GM13977 (cell line): ENCODE data around the gene ERC1.

Experiments used
- DNase-seq: peaks from one replicate; pipeline ENCODE4 v3.0.0; 2012; ENCODE audit warnings: low spot score
- CTCF ChIP-seq: IDR thresholded peaks from 2 replicates; pipeline ENCODE4 v1.5.1; 2012; ENCODE audit warnings: mild to moderate bottlenecking, control low read depth; ENCODE audit not compliant: insufficient read depth; ENCODE audit errors: extremely low read depth, missing control alignments
- in situ Hi-C: fragments of 300-500 bp; cut with MboI; formaldehyde crosslinking; loops from one replicate; pipeline ENCODE4 v1.12.0; 2022; ENCODE audit warnings: low sequenced_read_pairs, low pct_unique_long_range_greater_than_20kb, mixed read lengths, inconsistent platforms; ENCODE audit not compliant: unreplicated experiment

Gene ERC1

DNA sequence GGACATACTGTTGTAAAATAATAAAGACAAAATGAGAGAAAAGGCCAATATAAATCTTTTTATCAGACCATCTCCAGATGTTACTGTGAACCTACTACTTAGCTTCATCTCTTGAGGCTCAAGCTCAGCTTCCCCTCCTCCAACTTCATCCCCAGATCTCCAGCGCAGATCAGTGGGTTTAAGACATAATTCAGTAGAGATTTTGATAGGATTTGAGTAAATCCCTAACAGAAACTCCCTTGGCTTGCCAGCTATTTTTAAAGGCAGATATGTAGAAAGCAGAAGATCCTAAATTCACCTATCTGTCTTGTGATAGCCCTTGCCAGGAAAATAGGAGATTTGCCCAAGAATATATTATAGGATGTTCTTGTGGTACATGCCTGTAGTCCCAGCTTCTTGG lies 366.7 kb downstream of the ERC1 start:
- no peak for TF ChIP-seq CTCF
- DNase-seq, result no peak
- in situ Hi-C loops, result no loop called here

DNA sequence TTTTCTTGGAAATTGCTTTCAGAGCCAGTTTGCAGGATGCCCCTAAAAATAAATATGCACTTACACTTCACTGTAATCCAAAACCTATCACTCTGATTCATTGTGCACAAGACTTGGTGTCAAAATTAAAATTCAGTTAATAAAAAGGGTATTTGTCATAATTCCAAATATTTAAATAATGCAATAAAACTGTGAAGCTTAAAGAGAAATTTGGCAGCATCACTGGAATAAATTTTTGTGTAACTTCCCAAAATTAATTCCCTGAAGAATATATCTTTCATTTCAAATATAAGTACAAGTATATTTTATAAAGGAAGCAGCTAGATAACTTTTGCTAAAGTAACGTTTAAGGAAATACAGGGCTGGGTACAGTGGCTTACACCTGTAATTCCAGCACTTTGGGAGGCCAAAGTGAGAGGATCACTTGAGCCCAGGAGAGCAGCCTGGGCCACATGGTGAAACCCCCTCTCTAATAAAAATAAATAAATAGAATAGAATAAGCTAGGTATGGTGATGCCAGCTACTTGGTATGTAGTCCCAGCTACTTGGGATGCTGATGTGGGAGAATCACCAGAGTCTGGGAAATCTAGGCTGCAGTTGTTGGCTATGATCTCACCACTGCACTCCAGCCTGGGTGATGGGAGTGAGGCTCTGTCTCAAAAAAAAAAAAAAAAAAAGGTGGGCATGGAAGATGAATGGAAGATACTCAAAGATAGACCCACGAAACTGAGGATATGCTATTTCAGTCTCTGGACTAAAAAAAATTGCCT lies 369.6 kb downstream of the ERC1 start:
- DNase-seq, result no peak
- no peak for TF ChIP-seq CTCF
- in situ Hi-C loops, result no loop called here

GRCh38 chr12:1362143-1362662 lies 371.2 kb downstream of the ERC1 start:
- in situ Hi-C loops, result no loop called here
- TF ChIP-seq CTCF, result no peak
- no peak for DNase-seq

DNA sequence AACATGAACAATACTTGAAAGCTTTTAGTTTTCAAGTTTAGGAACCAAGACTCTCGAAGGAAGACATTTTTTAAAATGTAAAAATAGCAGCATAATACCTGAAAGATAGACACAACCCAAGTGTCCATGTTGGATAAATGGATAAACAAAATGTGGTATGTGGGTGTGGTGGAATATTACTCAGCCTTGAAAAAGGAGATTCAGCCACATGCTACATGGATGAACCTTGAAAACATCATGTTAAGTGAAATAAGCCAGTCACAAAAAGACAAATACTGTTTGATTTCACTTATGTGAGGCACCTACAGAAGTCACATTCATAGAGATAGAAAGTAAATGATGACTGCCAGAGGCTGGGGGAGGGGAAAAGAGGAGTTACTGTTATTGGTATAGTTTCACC lies 374.7 kb downstream of the ERC1 start:
- no peak for DNase-seq
- no peak for TF ChIP-seq CTCF
- in situ Hi-C loops, result no loop called here

DNA sequence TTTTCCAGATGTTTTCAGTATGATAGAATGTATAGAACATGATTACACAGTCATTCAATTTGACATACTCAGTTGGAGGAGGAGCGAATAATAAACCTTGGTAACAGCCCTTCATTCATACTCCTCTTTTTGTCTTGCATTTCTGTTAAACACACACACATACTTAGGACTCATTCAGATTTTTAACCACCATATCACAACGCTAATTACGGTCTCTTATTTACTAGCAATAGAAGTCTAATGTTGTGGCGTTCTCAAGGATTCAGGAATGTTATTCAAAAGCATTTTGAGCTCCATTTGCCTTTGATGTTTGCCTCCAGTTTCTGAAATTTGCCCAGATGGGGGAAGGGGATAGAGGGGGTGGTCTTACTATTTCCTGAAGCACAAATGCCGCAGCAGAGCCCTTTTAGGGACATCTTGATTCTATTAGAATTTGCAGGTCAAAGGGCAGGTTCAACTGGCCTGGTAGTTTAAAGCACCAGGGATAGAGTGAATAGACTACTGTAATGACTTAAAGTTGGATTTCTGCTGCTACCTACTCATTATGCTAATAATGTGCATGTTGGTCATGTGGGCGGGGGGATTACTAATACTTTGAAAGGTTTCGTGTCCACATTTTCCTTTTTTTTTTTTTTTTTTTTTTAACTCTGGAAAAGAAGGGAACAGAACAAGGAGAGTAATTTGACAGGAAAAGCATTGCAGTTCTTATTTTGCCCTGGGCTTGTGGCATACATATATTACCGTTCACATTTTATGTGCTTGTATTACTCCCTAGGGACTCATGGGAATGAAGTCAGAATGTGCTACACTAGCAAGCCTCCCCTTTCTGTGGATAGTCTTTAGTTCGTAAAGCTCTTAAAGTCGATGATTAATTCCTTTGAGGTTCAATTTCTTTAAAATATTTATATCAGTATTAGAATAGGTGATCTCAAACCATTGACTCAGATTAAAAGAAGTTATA lies 376.6 kb downstream of the ERC1 start:
- DNase-seq, result no peak
- in situ Hi-C loops, result no loop called here
- no peak for TF ChIP-seq CTCF

GRCh38 chr12:1369460-1369859 lies 378.4 kb downstream of the ERC1 start:
- in situ Hi-C loops, result no loop called here

More at GRCh38 chr12:1369460-1369859, 378.4 kb downstream of the ERC1 start:
- TF ChIP-seq CTCF, result no peak
- no peak for DNase-seq
